HG03354 (cell line): Measurements from ENCODE around the gene ESRRB.

Experiments
- ATAC-seq: cut with Tn5 transposase; IDR thresholded peaks from one replicate; pipeline ENCODE4 v1.9.1; 2021; ENCODE audit warnings: mild to moderate bottlenecking; ENCODE audit not compliant: unreplicated experiment, poor library complexity, severe bottlenecking

Gene ESRRB

GRCh38 chr14:76432827-76433752 lies 57.2 kb downstream of the ESRRB start:
- no peak for ATAC-seq

- ATAC-seq, result no peak
Observed at GRCh38 chr14:76434220-76434619, 58.3 kb downstream of the ESRRB start.

- no peak for ATAC-seq
Observed at GRCh38 chr14:76439237-76439775, 63.4 kb downstream of the ESRRB start.

- no peak for ATAC-seq
Observed at GRCh38 chr14:76446486-76446885, 70.5 kb downstream of the ESRRB start.

- no peak for ATAC-seq
Observed at GRCh38 chr14:76446921-76447320, 71.0 kb downstream of the ESRRB start.

GRCh38 chr14:76450476-76450875 lies 74.5 kb downstream of the ESRRB start:
- no peak for ATAC-seq

GRCh38 chr14:76456200-76456599 lies 80.3 kb downstream of the ESRRB start:
- ATAC-seq, result no peak

- ATAC-seq, result no peak
Observed at GRCh38 chr14:76456891-76457586, 81.1 kb downstream of the ESRRB start.

GRCh38 chr14:76457841-76458240 lies 81.9 kb downstream of the ESRRB start:
- ATAC-seq, result no peak

GRCh38 chr14:76461886-76462285 lies 85.9 kb downstream of the ESRRB start:
- ATAC-seq, result no peak

GRCh38 chr14:76462330-76462729 lies 86.4 kb downstream of the ESRRB start:
- ATAC-seq, result no peak

- no peak for ATAC-seq
Observed at GRCh38 chr14:76463105-76463504, 87.2 kb downstream of the ESRRB start.

GRCh38 chr14:76464856-76465255 lies 88.9 kb downstream of the ESRRB start:
- ATAC-seq, result no peak

- no peak for ATAC-seq
Observed at GRCh38 chr14:76465664-76466063, 89.7 kb downstream of the ESRRB start.

GRCh38 chr14:76467711-76468155 lies 91.8 kb downstream of the ESRRB start:
- no peak for ATAC-seq

GRCh38 chr14:76472199-76472723 lies 96.3 kb downstream of the ESRRB start:
- no peak for ATAC-seq

- ATAC-seq, result no peak
Observed at GRCh38 chr14:76473481-76474263, 97.7 kb downstream of the ESRRB start.

GRCh38 chr14:76480426-76480825 lies 104.5 kb downstream of the ESRRB start:
- ATAC-seq, result no peak

- ATAC-seq, result no peak
Observed at GRCh38 chr14:76484355-76484754, 108.4 kb downstream of the ESRRB start.
